Measurements from ENCODE around the gene RNU1-2. TPM values are rescaled to one million over a fixed set of nuclear protein-coding genes. Genes with fewer than 3 reads are reported as not detected.
"Not testable (repeated sequence)": the region's sequence is repeated elsewhere in the genome, so short reads cannot be mapped to it uniquely, and the experiment has no call there.

Gene RNU1-2
- polyA plus RNA-seq, 1 donor from 2014 or later, result not detected

GRCh38 chr1:16944038-16944437 lies 48.3 kb downstream of the RNU1-2 start:
- Histone ChIP-seq H3K9ac (ENCODE audit: low read length) (no peak overlapping the region), H3K79me2 (replicated peaks; ENCODE audit: insufficient read depth, low read length) (no peaks in the 10 kb centered on the region), H3K4me3 (ENCODE audit: low read length) (no peak overlapping the region), H2AFZ (ENCODE audit: low read depth, low read length) (no peak overlapping the region), H3K27me3 (ENCODE audit: insufficient read depth, low read depth, low read length) (no peaks in the 10 kb centered on the region), H3K9me2 (ENCODE audit: insufficient read depth, low read length) (no peaks in the 10 kb centered on the region), H3K4me2 (ENCODE audit: low read length) (no peak overlapping the region), H4K20me1 (ENCODE audit: insufficient read depth) (no peaks in the 10 kb centered on the region), H3K27ac (ENCODE audit: low read length) (no peak overlapping the region), H3K9me3 (ENCODE audit: low read length) (no peaks in the 10 kb centered on the region), H3K36me3 (ENCODE audit: insufficient read depth, low read length) (no peaks in the 10 kb centered on the region), H3F3A (ENCODE audit: insufficient read depth, low read length, poor library complexity, severe bottlenecking) (no peaks in the 10 kb centered on the region)
- TF ChIP-seq MXI1 (conservative IDR thresholded peaks at IDR 0.05; ENCODE audit: poor library complexity, severe bottlenecking) (no peak), EZH2 (IDR thresholded peaks at IDR 0.05; ENCODE audit: borderline replicate concordance, insufficient read depth, low read length, poor library complexity, severe bottlenecking) (no peak), REST (IDR thresholded peaks at IDR 0.05; ENCODE audit: borderline replicate concordance) (no peak), POLR2AphosphoS5 (IDR thresholded peaks at IDR 0.05) (no peak), SMC3 (conservative IDR thresholded peaks at IDR 0.05; ENCODE audit: poor library complexity) (no peak), CTCF (IDR thresholded peaks at IDR 0.05; ENCODE audit: poor library complexity, severe bottlenecking) (no peak), TAF1 (IDR thresholded peaks at IDR 0.05; ENCODE audit: low read depth) (no peak), EP300 (conservative IDR thresholded peaks at IDR 0.05; ENCODE audit: poor library complexity, severe bottlenecking) (no peak)

DNA sequence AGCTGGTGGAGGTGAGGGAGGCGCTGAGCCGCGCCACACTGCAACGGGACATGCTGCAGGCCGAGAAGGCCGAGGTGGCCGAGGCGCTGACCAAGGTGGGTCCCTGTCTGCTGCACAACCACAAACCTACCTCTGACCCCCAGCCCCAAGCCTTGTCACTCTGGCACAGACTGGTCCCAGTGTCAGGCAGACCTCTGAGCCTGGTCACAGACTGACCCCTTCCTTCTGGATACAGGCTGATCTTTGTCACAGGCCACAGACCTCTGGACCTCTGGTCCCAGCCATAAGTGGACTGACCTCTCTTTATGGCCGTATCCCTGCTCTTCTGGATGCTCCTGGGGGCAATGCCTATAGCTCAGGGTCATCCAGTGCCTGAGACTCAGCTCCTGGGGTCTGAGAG lies 49.7 kb downstream of the RNU1-2 start:
- H3K9me2 ChIP-seq (ENCODE audit: insufficient read depth, low read length); H3K27me3 ChIP-seq (ENCODE audit: insufficient read depth, low read depth, low read length); H3K4me2 ChIP-seq (ENCODE audit: low read length); H4K20me1 ChIP-seq (ENCODE audit: insufficient read depth); H3F3A ChIP-seq (ENCODE audit: insufficient read depth, low read length, poor library complexity, severe bottlenecking); H3K27ac ChIP-seq (ENCODE audit: low read length); H3K9me3 ChIP-seq (ENCODE audit: low read length); H3K4me3 ChIP-seq (ENCODE audit: low read length); H3K9ac ChIP-seq (ENCODE audit: low read length); H3K36me3 ChIP-seq (ENCODE audit: insufficient read depth, low read length); H2AFZ ChIP-seq (ENCODE audit: low read depth, low read length); H3K79me2 ChIP-seq (replicated peaks; ENCODE audit: insufficient read depth, low read length): not testable (repeated sequence)

Small RNAs within 50 kb of the gene (small RNA-seq; reads per million reads assigned to genes)
- 0 reads per million in 3 experiments for gene MIR3675
- gene RNU1-2, result 0 reads per million in 3 experiments
- gene RNU1-5P, result 0 reads per million in 3 experiments

Other genes starting within 250 kb of the RNU1-2 start
- under 0.01 TPM in 1 of 2 replicates, not detected in the other for gene RNU1-3, start 229.0 kb upstream of the RNU1-2 start, polyA plus RNA-seq
- under 0.01 TPM in 1 of 2 replicates, not detected in the other for gene RNU1-4, start 155.5 kb upstream of the RNU1-2 start, polyA plus RNA-seq
- 23.6 and 26.3 TPM in 2 replicates for gene CROCC, start 26.0 kb downstream of the RNU1-2 start, polyA plus RNA-seq
- gene MFAP2, start 84.6 kb downstream of the RNU1-2 start, polyA plus RNA-seq, result 68.4 and 80.8 TPM in 2 replicates
- gene ATP13A2, start 115.9 kb downstream of the RNU1-2 start, polyA plus RNA-seq, result 43.3 and 72.3 TPM in 2 replicates
- 113 and 129 TPM in 2 replicates for gene SDHB, start 158.1 kb downstream of the RNU1-2 start, polyA plus RNA-seq
- 1.6 and 2.2 TPM in 2 replicates for gene PADI2, start 223.5 kb downstream of the RNU1-2 start, polyA plus RNA-seq